ENCODE measurements around the gene PCSK6. TPM values are rescaled to one million over a fixed set of nuclear protein-coding genes. Genes with fewer than 3 reads are reported as not detected.

Gene PCSK6
- total RNA-seq, 1 experiment from 2014 or later, result 10.6 TPM

DNA sequence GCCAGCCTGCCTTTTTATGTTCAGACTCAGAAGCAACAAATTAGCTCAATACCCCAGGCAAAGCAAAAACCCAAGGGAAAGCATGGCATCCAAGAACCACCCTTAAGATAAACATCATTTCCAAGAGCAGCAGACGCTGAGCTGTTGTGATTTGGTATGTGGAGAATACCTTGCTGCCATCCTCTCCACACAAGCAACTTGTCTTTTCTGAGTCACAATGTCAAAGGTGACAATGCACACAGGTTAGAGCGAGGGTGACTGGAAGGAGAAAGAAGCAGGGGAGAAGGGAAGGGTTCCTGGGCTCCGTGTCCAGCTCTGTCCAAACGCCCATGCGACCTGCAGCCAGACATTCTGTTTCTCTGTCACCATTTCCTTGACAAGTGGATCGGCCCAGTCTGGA lies 6.0 kb downstream of the PCSK6 start:
- Histone ChIP-seq H3K4me3 (ENCODE audit: low read depth in 2 of 2, low read length in 2 of 2) (no peak overlapping the region), H3K36me3 (ENCODE audit: control insufficient read depth, insufficient read depth, low read length) (no peaks in the 10 kb centered on the region), H3K9me3 (ENCODE audit: control insufficient read depth, insufficient read depth, low read depth, low read length) (no peaks in the 10 kb centered on the region), H3K4me1 (ENCODE audit: control insufficient read depth, insufficient read depth, low read length) (0 out of 2 replicates have a peak, but pooled peaks cover 3% of the 10 kb centered on the region), H3K27ac (ENCODE audit: low read length) (no peak overlapping the region), H3K27me3 (ENCODE audit: control insufficient read depth, insufficient read depth, low read length) (peaks cover 2% of the 10 kb centered on the region; the same call in 1 of the 2 replicates)
- in situ Hi-C loops (cut with HindIII; ENCODE audit: low pct_unique_long_range_greater_than_20kb, low sequenced_read_pairs) (no loop called here), intact Hi-C loops (cut with micrococcal nuclease; ENCODE audit: unreplicated experiment) (no loop called here)
- DNase-seq (ENCODE audit: low read depth, low spot score) (no peak), ATAC-seq (no peak)
- TF ChIP-seq, protein P1, sequence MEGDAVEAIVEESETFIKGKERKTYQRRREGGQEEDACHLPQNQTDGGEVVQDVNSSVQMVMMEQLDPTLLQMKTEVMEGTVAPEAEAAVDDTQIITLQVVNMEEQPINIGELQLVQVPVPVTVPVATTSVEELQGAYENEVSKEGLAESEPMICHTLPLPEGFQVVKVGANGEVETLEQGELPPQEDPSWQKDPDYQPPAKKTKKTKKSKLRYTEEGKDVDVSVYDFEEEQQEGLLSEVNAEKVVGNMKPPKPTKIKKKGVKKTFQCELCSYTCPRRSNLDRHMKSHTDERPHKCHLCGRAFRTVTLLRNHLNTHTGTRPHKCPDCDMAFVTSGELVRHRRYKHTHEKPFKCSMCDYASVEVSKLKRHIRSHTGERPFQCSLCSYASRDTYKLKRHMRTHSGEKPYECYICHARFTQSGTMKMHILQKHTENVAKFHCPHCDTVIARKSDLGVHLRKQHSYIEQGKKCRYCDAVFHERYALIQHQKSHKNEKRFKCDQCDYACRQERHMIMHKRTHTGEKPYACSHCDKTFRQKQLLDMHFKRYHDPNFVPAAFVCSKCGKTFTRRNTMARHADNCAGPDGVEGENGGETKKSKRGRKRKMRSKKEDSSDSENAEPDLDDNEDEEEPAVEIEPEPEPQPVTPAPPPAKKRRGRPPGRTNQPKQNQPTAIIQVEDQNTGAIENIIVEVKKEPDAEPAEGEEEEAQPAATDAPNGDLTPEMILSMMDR (IDR thresholded peaks at IDR 0.05), result no peak
- TF ChIP-seq, protein P2, sequence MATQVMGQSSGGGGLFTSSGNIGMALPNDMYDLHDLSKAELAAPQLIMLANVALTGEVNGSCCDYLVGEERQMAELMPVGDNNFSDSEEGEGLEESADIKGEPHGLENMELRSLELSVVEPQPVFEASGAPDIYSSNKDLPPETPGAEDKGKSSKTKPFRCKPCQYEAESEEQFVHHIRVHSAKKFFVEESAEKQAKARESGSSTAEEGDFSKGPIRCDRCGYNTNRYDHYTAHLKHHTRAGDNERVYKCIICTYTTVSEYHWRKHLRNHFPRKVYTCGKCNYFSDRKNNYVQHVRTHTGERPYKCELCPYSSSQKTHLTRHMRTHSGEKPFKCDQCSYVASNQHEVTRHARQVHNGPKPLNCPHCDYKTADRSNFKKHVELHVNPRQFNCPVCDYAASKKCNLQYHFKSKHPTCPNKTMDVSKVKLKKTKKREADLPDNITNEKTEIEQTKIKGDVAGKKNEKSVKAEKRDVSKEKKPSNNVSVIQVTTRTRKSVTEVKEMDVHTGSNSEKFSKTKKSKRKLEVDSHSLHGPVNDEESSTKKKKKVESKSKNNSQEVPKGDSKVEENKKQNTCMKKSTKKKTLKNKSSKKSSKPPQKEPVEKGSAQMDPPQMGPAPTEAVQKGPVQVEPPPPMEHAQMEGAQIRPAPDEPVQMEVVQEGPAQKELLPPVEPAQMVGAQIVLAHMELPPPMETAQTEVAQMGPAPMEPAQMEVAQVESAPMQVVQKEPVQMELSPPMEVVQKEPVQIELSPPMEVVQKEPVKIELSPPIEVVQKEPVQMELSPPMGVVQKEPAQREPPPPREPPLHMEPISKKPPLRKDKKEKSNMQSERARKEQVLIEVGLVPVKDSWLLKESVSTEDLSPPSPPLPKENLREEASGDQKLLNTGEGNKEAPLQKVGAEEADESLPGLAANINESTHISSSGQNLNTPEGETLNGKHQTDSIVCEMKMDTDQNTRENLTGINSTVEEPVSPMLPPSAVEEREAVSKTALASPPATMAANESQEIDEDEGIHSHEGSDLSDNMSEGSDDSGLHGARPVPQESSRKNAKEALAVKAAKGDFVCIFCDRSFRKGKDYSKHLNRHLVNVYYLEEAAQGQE (IDR thresholded peaks at IDR 0.05; ENCODE audit: insufficient read depth in 1 of 2, low read depth in 2 of 2, low read length in 1 of 2), result no peak
- no peak for TF ChIP-seq POLR2AphosphoS5 (IDR thresholded peaks at IDR 0.05; ENCODE audit: low read depth, low read length)
- no peak for TF ChIP-seq SIN3A (IDR thresholded peaks at IDR 0.05; ENCODE audit: borderline replicate concordance, insufficient read depth, low read depth, low read length)
- TF ChIP-seq TCF7L2 (IDR thresholded peaks at IDR 0.05; ENCODE audit: low read depth, low read length), result no peak
- BruUV-seq (replicated peaks), result no TSS peak
- ChIA-PET POLR2A (no interaction called here), CTCF (no interaction called here)

DNA sequence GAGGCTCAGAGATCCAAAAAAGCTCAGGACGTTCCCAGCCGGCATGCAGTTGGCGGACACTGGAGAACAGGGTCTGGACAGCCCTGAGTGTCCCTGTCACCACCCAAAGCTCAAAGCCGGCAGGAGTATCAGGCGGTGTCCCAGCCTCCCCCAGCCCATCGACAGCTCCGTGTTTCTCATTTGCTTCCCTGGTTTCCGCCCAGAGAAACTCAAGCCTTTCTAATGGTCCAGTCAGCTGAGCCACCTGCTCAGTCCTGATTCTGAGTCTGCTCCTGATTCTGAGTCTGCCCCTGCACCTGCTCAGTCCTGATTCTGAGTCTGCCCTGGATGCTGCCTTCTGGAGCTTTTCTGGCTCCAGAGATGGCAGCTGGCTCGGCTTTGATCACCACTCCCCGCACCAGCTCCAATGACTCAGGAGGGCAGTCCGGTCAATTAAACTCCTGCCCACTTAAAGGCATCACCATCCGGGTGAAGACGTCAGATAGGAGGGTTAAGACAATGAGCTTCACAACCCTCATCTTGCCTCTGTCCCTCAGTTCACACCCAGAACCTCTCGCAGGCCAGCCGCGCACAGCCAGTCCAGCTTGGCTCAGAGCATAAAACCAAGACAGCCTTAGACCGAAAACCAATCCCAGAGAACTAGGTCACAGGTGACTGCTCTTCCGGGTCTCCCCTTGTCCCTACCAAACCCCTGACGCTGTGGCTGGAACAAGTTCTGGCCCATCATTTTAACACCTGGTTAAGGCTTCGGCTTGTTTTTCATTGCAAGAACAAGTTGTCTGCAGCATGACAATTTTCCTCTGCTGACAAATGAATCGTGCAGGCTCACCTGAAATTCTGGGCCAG lies 6.8 kb downstream of the PCSK6 start:
- Histone ChIP-seq H3K4me3 (ENCODE audit: low read depth in 2 of 2, low read length in 2 of 2) (no peak overlapping the region), H3K9me3 (ENCODE audit: control insufficient read depth, insufficient read depth, low read depth, low read length) (no peaks in the 10 kb centered on the region), H3K36me3 (ENCODE audit: control insufficient read depth, insufficient read depth, low read length) (no peaks in the 10 kb centered on the region), H3K27me3 (ENCODE audit: control insufficient read depth, insufficient read depth, low read length) (peaks cover 2% of the 10 kb centered on the region; the same call in 1 of the 2 replicates), H3K27ac (ENCODE audit: low read length) (no peak overlapping the region), H3K4me1 (ENCODE audit: control insufficient read depth, insufficient read depth, low read length) (no peaks in the 10 kb centered on the region)
- intact Hi-C loops (cut with micrococcal nuclease; ENCODE audit: unreplicated experiment) (no loop called here), in situ Hi-C loops (cut with HindIII; ENCODE audit: low pct_unique_long_range_greater_than_20kb, low sequenced_read_pairs) (no loop called here)
- BruUV-seq (replicated peaks), result no TSS peak
- ChIA-PET CTCF (interaction anchor here (0.6 kb wide), 1 partner anchor 149 kb away, joined by 3 read pairs; no protein-coding TSS in a partner anchor), POLR2A (interaction anchor here (0.6 kb wide), 1 partner anchor 98 kb away, joined by 5 read pairs; no protein-coding TSS in a partner anchor)
- DNase-seq (ENCODE audit: low read depth, low spot score) (no peak), ATAC-seq (no peak)
- TF ChIP-seq, protein P2 (IDR thresholded peaks at IDR 0.05; ENCODE audit: insufficient read depth in 1 of 2, low read depth in 2 of 2, low read length in 1 of 2), result no peak
- TF ChIP-seq TCF7L2 (IDR thresholded peaks at IDR 0.05; ENCODE audit: low read depth, low read length) (no peak), SIN3A (IDR thresholded peaks at IDR 0.05; ENCODE audit: borderline replicate concordance, insufficient read depth, low read depth, low read length) (no peak), POLR2AphosphoS5 (IDR thresholded peaks at IDR 0.05; ENCODE audit: low read depth, low read length) (no peak)
- TF ChIP-seq, protein P1 (IDR thresholded peaks at IDR 0.05), result no peak

Data from Panc1 (cell line).